Measurements from ENCODE around the gene EGFL7. TPM values are rescaled to one million over a fixed set of nuclear protein-coding genes. Genes with fewer than 3 reads are reported as not detected.

Gene EGFL7
- total and polyA plus RNA-seq, 12 donors = 1.9 to 452 (median 79.5) TPM

DNA sequence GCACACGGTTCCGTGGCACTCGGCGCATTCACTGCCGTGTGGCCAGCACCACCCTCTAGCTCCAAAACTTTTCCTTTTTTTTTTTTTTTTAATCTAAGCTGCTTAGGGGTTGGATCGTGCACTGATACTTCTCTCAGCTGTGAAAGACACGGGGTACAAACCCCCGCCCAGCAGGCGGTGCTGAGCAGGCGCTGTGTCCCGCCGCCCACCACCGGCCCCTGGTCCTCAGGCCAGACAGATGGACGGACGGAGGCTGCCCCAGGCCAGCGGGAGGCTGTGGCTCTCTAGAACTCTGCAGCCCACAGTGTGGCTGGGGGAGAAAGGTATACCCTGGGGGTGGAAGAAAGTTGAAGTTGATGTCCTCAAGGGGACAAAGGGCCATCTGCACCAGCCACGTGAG lies 18.3 kb downstream of the EGFL7 start:
- Histone ChIP-seq H3K27ac (no peak overlapping the region), H3K4me3 (no peak overlapping the region), H3K27me3 (no peaks in the 10 kb centered on the region), H3K36me3 (replicated peaks in 1 of 2) (no peaks in the 10 kb centered on the region), H3K9me3 (replicated peaks in 1 of 3) (no peaks in the 10 kb centered on the region), H3K4me1 (replicated peaks in 1 of 2) (peaks cover 14 to 18% of the 10 kb centered on the region in 2 donors)
- no peak for DNase-seq
- intact Hi-C loops (cut with DNase I) = no loop called here
- WGBS, 4 donors = 89 to 95% (median 92%) methylated on average over 16 to 17 of the region's 17 CpGs
- TF ChIP-seq CTCF (IDR thresholded peaks at IDR 0.05) = no peak
- no peak for TF ChIP-seq POLR2A (IDR thresholded peaks at IDR 0.05)

GRCh38 chr9:136681945-136682699 lies 19.4 kb downstream of the EGFL7 start:
- peaks cover 17 to 24% of the 10 kb centered on the region in 2 donors for H3K4me1 ChIP-seq (replicated peaks in 1 of 2)
- H3K4me3 ChIP-seq = no peak overlapping the region
- WGBS, 4 donors = 74 to 85% (median 79%) methylated on average over 8 to 20 of the region's 20 CpGs
- peak in 1 of 6 experiments; percentile 7 for TF ChIP-seq CTCF (IDR thresholded peaks at IDR 0.05)
- TF ChIP-seq POLR2A (IDR thresholded peaks at IDR 0.05) = no peak
- no peaks in the 10 kb centered on the region for H3K27me3 ChIP-seq
- peak in 2 of 7 donors; percentile 52 to 56 for DNase-seq
- H3K9me3 ChIP-seq (replicated peaks in 1 of 3) = no peaks in the 10 kb centered on the region
- no peaks in the 10 kb centered on the region for H3K36me3 ChIP-seq (replicated peaks in 1 of 2)
- H3K27ac ChIP-seq = peak overlapping the region in 1 of 5 donors; percentile 21
- intact Hi-C loops (cut with DNase I) = no loop called here

DNA sequence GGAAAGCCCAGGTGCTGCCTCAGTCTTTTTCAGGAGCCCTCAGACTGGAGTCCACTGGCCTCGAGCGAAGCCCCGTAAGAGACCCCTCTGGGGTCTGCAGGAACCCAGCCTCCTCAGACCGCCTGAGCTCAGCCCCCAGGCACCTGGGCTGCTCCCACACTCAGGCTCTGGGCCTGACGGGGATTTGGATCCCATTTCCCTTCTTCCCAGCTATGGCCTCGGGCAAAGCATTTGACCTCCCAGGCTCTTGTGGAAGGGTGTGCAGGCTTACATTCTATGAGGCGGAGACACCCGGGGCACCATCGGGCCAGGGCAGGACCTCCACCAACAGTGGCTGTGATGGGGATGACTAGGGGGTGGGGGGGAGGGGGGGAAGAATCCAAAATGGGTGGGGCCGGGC lies 20.0 kb downstream of the EGFL7 start:
- TF ChIP-seq CTCF (IDR thresholded peaks at IDR 0.05) (no peak), POLR2A (IDR thresholded peaks at IDR 0.05) (no peak)
- peaks cover 17 to 24% of the 10 kb centered on the region in 2 donors for H3K4me1 ChIP-seq (replicated peaks in 1 of 2)
- 72 to 90% (median 88%) methylated on average over 4 to 10 of the region's 10 CpGs for whole genome bisulfite sequencing, 4 donors
- H3K27ac ChIP-seq = no peak overlapping the region
- H3K36me3 ChIP-seq (replicated peaks in 1 of 2) = no peaks in the 10 kb centered on the region
- no peak for DNase-seq
- no peak overlapping the region for H3K4me3 ChIP-seq
- no peaks in the 10 kb centered on the region for H3K9me3 ChIP-seq (replicated peaks in 1 of 3)
- H3K27me3 ChIP-seq = no peaks in the 10 kb centered on the region
- intact Hi-C loops (cut with DNase I) = no loop called here

- H3K4me1 ChIP-seq (replicated peaks in 1 of 2) = peaks cover 17 to 24% of the 10 kb centered on the region in 2 donors
- no peak overlapping the region for H3K4me3 ChIP-seq
- WGBS, 4 donors = 86 to 93% (median 90%) methylated on average over 9 to 16 of the region's 16 CpGs
- H3K9me3 ChIP-seq (replicated peaks in 1 of 3) = no peaks in the 10 kb centered on the region
- TF ChIP-seq CTCF (IDR thresholded peaks at IDR 0.05) = no peak
- TF ChIP-seq POLR2A (IDR thresholded peaks at IDR 0.05) = no peak
- H3K27me3 ChIP-seq = no peaks in the 10 kb centered on the region
- no peaks in the 10 kb centered on the region for H3K36me3 ChIP-seq (replicated peaks in 1 of 2)
- no peak for DNase-seq
- intact Hi-C loops (cut with DNase I) = no loop called here
- no peak overlapping the region for H3K27ac ChIP-seq
Observed at GRCh38 chr9:136683173-136683745, 20.5 kb downstream of the EGFL7 start.

Data from adrenal gland (tissue), 12 donors.